Left kidney (tissue), 8 donors: ENCODE measurements around the gene RNU5B-1. TPM values are rescaled to one million over a fixed set of nuclear protein-coding genes. Genes with fewer than 3 reads are reported as not detected.
A peak's percentile ranks its signal among the peaks of the same experiment; 100 is the strongest.

Experiments
- DNase-seq: peaks from one replicate; pipeline ENCODE4 v3.0.0-alpha.2; 2013
- long read RNA-seq, 8 donors: transcript quantifications; one replicate each; lab custom pipeline, GENCODE V29; 2026
- polyA plus RNA-seq: library from polyadenylated mRNA; unstranded; fragments of 120-200 nt; gene quantifications from one replicate; pipeline ENCODE4 v1.2.1, GENCODE V29; 2013; ENCODE audit not compliant: insufficient read length

Gene RNU5B-1
- polyA plus RNA-seq = not detected
- long read RNA-seq, donor 1 = 0 reads
- long read RNA-seq, donor 2 = 0 reads
- long read RNA-seq, donor 3 = 0 reads
- long read RNA-seq, donor 4 = 0 reads
- long read RNA-seq, donor 5 = 0 reads
- long read RNA-seq, donor 6 = 0 reads
- long read RNA-seq, donor 7, partial matches to known transcripts = 0 of 1 reads
- long read RNA-seq, donor 7, other reads (novel, unspliced or antisense) = 0 of 1 reads
- long read RNA-seq, donor 8 = 0 reads

DNA sequence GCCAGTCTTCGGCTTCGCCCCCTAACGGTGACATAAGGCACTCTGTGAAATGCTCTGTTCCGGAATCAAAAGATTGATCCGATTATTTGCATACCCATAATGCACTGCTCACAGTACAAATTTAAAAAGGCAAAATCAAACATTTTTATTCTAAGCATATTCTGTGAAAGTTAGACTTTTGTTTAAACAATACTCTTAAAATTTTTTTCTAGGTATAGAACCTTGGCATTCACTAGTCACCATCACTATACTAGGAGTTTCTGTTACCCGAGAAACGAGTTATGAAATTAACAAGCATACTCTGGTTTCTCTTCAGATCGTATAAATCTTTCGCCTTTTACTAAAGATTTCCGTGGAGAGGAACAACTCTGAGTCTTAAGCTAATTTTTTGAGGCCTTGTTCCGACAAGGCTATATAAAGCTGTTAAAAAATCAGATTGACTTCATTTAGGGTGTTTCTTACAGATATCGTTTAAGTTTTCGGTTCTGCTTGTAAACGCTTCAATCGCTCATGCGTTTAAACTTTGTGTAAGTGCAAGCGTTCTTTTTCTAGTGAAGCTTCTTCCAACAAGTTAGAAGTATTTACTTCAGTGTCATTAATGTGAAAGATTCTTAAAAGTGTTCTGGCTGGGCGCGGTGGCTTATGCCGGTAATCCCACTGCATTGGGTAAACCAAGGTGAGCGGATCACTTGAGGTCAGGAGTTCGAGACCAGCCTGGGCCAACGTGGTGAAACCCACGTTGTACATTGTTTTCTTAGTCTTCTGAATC is at the start of gene RNU5B-1:
RNU5B-1 (plus strand) TSS at position 297 of the 769 bp plus-strand sequence.
- peak; percentile 94 for DNase-seq

DNA sequence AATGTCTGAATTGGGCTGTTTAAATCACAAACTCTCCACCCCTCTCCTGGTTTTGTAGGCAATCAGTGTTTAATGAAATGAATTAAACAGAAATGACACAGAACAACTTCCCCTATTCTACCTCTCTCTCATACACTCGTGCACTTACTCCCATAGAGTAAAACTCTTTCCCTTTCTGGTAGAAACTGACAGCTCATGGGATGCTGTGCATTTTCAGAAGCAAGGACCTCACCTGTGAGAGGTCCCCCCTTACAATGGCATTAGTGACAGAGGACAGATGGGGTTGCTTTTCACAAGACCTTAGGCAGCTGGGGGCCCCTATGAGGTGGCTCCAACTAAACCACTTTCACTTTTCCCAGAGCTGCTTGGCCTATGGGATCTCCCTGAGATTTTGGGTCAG is 49.7 kb upstream of the RNU5B-1 start:
- DNase-seq = no peak

GRCh38 chr15:65255486-65256140 is 48.9 kb upstream of the RNU5B-1 start:
- DNase-seq = no peak

- peak; percentile 36 for DNase-seq
These were observed 45.9 kb upstream of the RNU5B-1 start for GRCh38 chr15:65258375-65259262.

DNA sequence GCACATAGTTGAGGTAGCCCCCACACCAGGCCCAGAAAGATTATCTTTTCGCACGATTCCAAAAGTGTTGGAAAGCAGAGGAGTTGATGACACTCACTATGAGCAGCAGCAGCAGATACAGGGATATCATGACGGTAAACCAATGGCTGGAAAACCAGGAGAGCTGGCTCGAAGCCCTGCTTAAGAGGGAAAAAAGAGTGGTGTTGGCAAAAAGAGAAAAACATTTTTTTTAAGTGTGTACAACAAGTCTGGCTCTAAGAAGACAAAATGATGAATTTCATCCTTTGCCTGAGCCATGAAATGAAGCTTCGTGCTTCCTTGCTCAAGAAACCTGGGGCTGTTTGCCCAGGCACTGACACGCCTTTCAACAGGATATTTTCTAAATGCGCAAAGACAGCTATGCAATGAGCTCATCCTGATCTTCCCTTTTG is 45.1 kb upstream of the RNU5B-1 start:
- no peak for DNase-seq

DNA sequence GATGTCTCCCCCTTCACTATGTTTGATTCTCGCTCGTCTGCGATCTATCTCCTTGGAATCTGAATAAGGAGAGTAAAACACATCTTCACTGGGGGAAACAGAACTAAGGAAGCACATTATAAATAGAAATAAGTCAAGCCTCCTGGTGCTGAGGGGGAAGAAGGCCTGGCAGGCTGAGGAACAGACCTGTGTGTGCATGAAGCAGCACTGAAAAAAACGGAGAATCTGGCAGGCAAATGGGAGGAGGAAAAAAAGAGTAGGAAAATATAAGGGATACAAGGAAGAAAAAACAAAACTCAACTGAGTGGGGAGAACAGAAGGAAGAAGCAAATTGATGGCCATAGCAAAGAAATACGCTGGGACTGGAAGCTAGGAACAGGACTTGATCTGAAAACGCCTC is 43.5 kb upstream of the RNU5B-1 start:
- no peak for DNase-seq

GRCh38 chr15:65263313-65263712 is 41.2 kb upstream of the RNU5B-1 start:
- no peak for DNase-seq

- no peak for DNase-seq
These were observed 39.5 kb upstream of the RNU5B-1 start for GRCh38 chr15:65264863-65265430.

- DNase-seq = no peak
These were observed 38.0 kb upstream of the RNU5B-1 start for GRCh38 chr15:65266469-65266868.

DNA sequence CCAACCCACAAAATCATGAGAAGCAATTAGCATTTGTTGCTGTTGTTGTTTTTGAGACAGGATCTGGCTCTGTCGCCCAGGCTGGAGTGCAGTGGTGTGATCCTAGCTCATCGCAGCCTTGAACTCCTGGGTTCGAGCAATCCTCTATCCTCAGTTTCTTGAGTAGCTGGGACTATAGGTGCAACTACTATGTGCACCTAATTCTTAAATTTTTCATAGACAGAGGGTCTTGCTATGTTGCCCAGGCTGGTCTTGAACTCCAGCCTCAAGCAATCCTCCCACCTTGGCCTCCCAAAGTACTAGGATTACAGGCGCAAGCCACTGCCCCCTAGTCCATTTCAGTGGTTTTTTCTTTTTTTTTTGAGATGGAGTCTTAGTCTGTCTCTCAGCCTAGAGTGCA is 36.1 kb upstream of the RNU5B-1 start:
- no peak for DNase-seq

DNA sequence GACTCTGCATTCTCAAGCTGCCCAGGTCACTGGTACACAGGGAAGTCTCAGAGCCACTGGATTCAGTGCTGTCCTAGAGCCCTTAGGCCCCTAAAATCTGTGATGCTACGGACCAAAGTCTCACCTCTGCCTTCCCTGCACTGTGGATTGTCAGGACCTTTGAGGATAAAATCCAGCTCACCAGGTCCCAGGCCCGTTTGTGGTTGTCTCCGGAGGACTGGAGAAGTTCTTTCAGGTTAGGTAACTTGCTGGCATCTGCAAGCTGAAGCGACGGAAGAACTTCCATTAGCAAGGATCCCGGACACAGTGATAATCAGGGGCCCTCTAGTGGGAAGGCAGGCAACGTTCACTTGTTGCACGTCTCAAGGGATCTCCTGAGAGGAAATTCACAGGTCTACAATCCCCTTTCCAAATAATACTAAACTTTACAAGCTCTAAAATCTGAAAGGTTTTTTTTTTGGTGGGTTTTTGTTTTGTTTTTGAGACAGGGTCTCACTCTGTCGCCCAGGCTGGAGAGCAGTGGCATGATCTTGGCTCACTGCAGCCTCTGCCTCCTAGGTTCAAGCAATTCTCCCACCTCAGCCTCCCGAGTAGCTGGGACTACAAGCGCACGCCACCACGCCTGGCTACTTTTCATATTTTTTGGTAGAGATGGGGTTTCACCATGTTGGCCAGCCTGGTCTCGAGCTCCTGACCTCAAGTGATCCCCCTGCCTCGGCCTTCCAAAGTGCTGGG is 33.5 kb upstream of the RNU5B-1 start:
- DNase-seq = peak; percentile 74

- no peak for DNase-seq
These were observed 29.3 kb upstream of the RNU5B-1 start for GRCh38 chr15:65275104-65275727.

GRCh38 chr15:65275728-65276126 is 28.8 kb upstream of the RNU5B-1 start:
- no peak for DNase-seq

DNA sequence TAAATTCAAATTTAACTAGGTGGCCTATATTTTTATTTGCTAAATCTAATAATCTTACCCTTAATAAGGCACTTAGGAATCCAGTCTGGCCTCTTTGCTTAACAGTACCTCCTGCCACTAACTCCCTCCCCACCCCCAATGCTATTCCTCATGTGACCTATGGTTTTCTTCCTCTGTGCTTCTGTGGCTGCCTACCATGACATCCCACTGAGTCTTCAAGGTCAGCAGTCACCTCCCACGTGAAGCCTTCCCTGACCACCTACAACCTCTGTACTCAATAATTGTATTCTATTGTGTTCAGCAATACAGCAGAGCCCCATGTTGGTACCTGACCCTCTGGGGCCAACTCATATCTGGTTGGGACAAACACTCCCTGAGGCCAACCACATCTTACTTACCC is 27.5 kb upstream of the RNU5B-1 start:
- no peak for DNase-seq

DNA sequence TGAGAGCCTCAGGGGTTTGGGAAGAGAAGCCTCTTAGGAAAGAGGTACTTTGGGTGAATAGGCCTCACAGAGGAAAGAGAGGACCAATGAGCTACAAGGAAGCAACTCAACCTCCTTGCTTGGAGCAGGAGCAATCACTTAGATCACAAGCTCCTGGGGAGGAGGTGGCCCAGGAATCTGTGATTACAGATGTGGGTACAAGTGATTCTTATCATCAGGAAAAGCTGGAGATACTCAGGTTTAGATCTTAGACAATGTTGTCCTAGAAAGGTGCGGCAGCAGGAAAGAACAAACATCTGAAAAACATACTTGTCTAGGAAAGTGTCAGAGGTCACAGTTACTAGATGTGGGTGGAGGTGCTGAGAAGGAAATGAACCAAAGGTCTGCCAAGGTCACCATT is 26.0 kb upstream of the RNU5B-1 start:
- DNase-seq = no peak

- DNase-seq = no peak
These were observed 19.0 kb upstream of the RNU5B-1 start for GRCh38 chr15:65285291-65286068.

GRCh38 chr15:65286069-65286703 is 18.3 kb upstream of the RNU5B-1 start:
- no peak for DNase-seq

GRCh38 chr15:65286704-65287519 is 17.6 kb upstream of the RNU5B-1 start, which contains the start of gene PARP16:
PARP16 (minus strand) TSS chr15:65286883; CDS start chr15:65286426, 457 bp downstream.
- peak; percentile 88 for DNase-seq
